Activated T-helper 9 cell treated with anti-CD3 and anti-CD28 coated beads, Interleukin-2, amount 50 U/mL, for 16 hours (primary cell): ENCODE measurements around the gene CTSA.
"Not testable (repeated sequence)": the region's sequence is repeated elsewhere in the genome, so short reads cannot be mapped to it uniquely, and the experiment has no call there.

Source experiments
- DNase-seq: peaks from one replicate; pipeline ENCODE4 v3.0.0-alpha.2; 2020; ENCODE audit warnings: low read depth

Gene CTSA

GRCh38 chr20:45918182-45918737, 27.1 kb downstream of the CTSA start:
- no peak for DNase-seq

- no peak for DNase-seq
These were observed 27.8 kb downstream of the CTSA start for GRCh38 chr20:45918779-45919537.

- no peak for DNase-seq
These were observed 28.6 kb downstream of the CTSA start for GRCh38 chr20:45919542-45920399.

GRCh38 chr20:45920462-45921336, 29.6 kb downstream of the CTSA start:
- no peak for DNase-seq

- no peak for DNase-seq
These were observed 30.4 kb downstream of the CTSA start for GRCh38 chr20:45921337-45922189.

GRCh38 chr20:45924391-45925261, 33.5 kb downstream of the CTSA start:
- no peak for DNase-seq

- no peak for DNase-seq
These were observed 34.8 kb downstream of the CTSA start for GRCh38 chr20:45925821-45926506.

- DNase-seq, result no peak
These were observed 35.6 kb downstream of the CTSA start for GRCh38 chr20:45926731-45927070.

- DNase-seq, result no peak
These were observed 36.1 kb downstream of the CTSA start for GRCh38 chr20:45927071-45927878.

GRCh38 chr20:45931680-45932079, 40.5 kb downstream of the CTSA start:
- not testable (repeated sequence) for DNase-seq

- peak; percentile 26 for DNase-seq
These were observed 42.3 kb downstream of the CTSA start for GRCh38 chr20:45933266-45934045.

GRCh38 chr20:45934046-45934585, 43.0 kb downstream of the CTSA start:
- no peak for DNase-seq

- peak; percentile 96 for DNase-seq
These were observed 43.7 kb downstream of the CTSA start, which contains the start of gene PCIF1 for GRCh38 chr20:45934586-45935415. PCIF1 (plus strand) TSS chr20:45934683; CDS start chr20:45939000, 4,317 bp downstream.

- no peak for DNase-seq
These were observed 44.4 kb downstream of the CTSA start for GRCh38 chr20:45935416-45936046.

GRCh38 chr20:45937765-45938164, 46.6 kb downstream of the CTSA start:
- DNase-seq, result no peak
